HepG2 (cell line): ENCODE data around the gene PXDC1. TPM values are rescaled to one million over a fixed set of nuclear protein-coding genes. Genes with fewer than 3 reads are reported as not detected.

Source experiments
- CTCF ChIP-seq: sonication (generic); formaldehyde crosslinking; IDR thresholded peaks from 2 replicates; pipeline ENCODE4 v1.5.0; 2020; ENCODE audit warnings: mild to moderate bottlenecking, missing genetic modification reagents, moderate library complexity
- HDAC6 ChIP-seq: fragments of 200-600 bp; sonication (generic); IDR thresholded peaks from 2 replicates; pipeline ENCODE4 v1.7.0; 2017; ENCODE audit warnings: mild to moderate bottlenecking, antibody characterized with exemption, low read length, low read depth
- KDM1A ChIP-seq: IDR thresholded peaks from 2 replicates; pipeline ENCODE4 v1.6.1; 2016; ENCODE audit warnings: missing compliant biosample characterization
- PRMT3 ChIP-seq: sonication (generic); formaldehyde crosslinking; IDR thresholded peaks from 2 replicates; pipeline ENCODE4 v1.8.1; 2022; ENCODE audit warnings: low read depth, mild to moderate bottlenecking, moderate library complexity, missing genetic modification reagents, borderline replicate concordance
- RARA ChIP-seq: IDR thresholded peaks from 2 replicates; pipeline ENCODE4 v1.6.1; 2016; ENCODE audit warnings: missing genetic modification reagents, missing compliant biosample characterization
- REXO4 ChIP-seq: sonication (generic); formaldehyde crosslinking; IDR thresholded peaks from 2 replicates; pipeline ENCODE4 v1.8.0; 2022; ENCODE audit warnings: missing genetic modification reagents, mild to moderate bottlenecking, borderline replicate concordance
- SALL1 ChIP-seq: sonication (generic); formaldehyde crosslinking; IDR thresholded peaks from 2 replicates; pipeline ENCODE4 v1.8.0; 2022; ENCODE audit warnings: mild to moderate bottlenecking, missing genetic modification reagents
- SAP130 ChIP-seq: IDR thresholded peaks from 2 replicates; pipeline ENCODE4 v1.6.1; 2016; ENCODE audit warnings: low read depth
- ZFAT ChIP-seq: sonication (generic); formaldehyde crosslinking; conservative IDR thresholded peaks from 2 replicates; pipeline ENCODE4 v1.8.1; 2023; ENCODE audit warnings: missing genetic modification reagents, inconsistent platforms
- ZFX ChIP-seq: sonication (generic); formaldehyde crosslinking; IDR thresholded peaks from 2 replicates; pipeline ENCODE4 v1.4.0; 2020; ENCODE audit warnings: mild to moderate bottlenecking, low read depth, missing genetic modification reagents, moderate library complexity
- ZMAT5 ChIP-seq: sonication (generic); formaldehyde crosslinking; IDR thresholded peaks from 2 replicates; pipeline ENCODE4 v1.5.0; 2020; ENCODE audit warnings: mild to moderate bottlenecking, low read depth, missing genetic modification reagents, borderline replicate concordance
- ZNF138 ChIP-seq: sonication (generic); formaldehyde crosslinking; IDR thresholded peaks from 2 replicates; pipeline ENCODE4 v1.5.0; 2020; ENCODE audit warnings: mild to moderate bottlenecking, low read depth, missing genetic modification reagents
- ZNF317 ChIP-seq: sonication (generic); formaldehyde crosslinking; IDR thresholded peaks from 2 replicates; pipeline ENCODE4 v1.5.0; 2020; ENCODE audit warnings: mild to moderate bottlenecking, missing genetic modification reagents
- polyA plus RNA-seq, 8 experiments: library from polyadenylated mRNA; depleted of rRNA in 3 of 8; stranded (reverse) in 7 of 8; unstranded in 1 of 8; fragments of >200 nt; fragmentation: Illumina TruSeq in 4 of 8; extraction: Trizol in 4 of 8; gene quantifications; 2 replicates each; pipeline versions ENCODE4 v1.2.1 to v1.2.3, GENCODE V29; 2011 to 2016; ENCODE audit warnings: low read depth in 4 of 8, missing spikeins in 1 of 8, mixed read lengths in 1 of 8; ENCODE audit not compliant: insufficient read depth in 1 of 8
- total RNA-seq, 5 experiments: library from RNA; depleted of rRNA; stranded (reverse); fragments of >200 nt; fragmentation: Illumina TruSeq; extraction: Trizol; gene quantifications; 2 replicates each; pipeline ENCODE4 v1.2.3, GENCODE V29; 2016; ENCODE audit warnings: low read depth in 1 of 5
- TF ChIP-seq, protein P1 (sequence below): IDR thresholded peaks from 2 replicates; pipeline ENCODE4 v1.4.0; 2020; ENCODE audit warnings: mild to moderate bottlenecking, missing genetic modification reagents

Gene PXDC1
- total and polyA plus RNA-seq, 2 of the 13 experiments (the other 11 are each of a cell fraction or from before 2014, with no cell fraction given) = 32.4 to 34.7 TPM

DNA sequence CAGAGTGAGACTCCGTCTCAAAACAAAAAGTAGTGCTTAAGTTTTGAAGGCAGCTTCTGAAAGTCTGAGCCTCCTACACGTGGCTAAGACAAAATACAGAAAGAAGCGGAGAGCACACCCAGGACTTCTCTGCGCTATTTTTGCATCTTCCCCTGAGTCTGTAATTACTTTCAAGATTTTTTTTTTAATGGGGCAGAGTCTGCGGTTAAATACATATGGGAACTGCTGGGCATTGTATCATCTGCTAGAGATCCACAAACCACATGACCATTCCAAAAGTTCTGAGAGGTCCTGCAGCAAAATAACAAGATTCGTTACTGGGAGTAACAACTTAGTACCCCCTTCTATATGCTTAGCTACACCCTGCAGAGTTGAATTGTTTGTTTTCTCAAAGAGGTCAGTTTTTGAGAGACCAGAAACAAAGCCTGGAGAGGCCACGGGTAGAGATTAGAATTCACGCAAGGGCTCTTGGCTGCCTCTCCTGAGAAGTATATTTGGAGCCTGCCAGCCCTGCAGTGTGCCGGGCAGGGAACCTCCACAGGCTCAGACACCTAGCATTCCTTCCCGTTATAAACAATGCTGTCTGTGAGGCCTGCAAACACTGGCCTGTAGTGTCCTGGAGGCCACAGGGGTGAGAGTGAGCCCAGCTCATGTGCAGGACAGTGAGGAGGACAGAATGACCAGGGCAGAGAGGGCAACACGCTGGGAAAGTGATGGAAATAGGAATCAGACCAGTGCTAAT lies 49.5 kb upstream of the PXDC1 start (continued):
- no peak for TF ChIP-seq ZNF317 (CRISPR knock-in tag)
- peak; percentile 36; the same call in 1 of the 2 replicates for TF ChIP-seq SAP130 (CRISPR knock-in tag)
- 0 out of 2 replicates have a peak, but pooled peaks have one; percentile 33 for TF ChIP-seq RARA (CRISPR knock-in tag)
- no peak for TF ChIP-seq CTCF
- TF ChIP-seq PRMT3 (CRISPR knock-in tag) = no peak
- no peak for TF ChIP-seq REXO4 (CRISPR knock-in tag)
- no peak for TF ChIP-seq KDM1A (CRISPR knock-in tag)
- no peak for TF ChIP-seq ZNF138
- TF ChIP-seq ZMAT5 = no peak
- no peak for TF ChIP-seq ZFAT
- TF ChIP-seq ZFX (CRISPR knock-in tag) = peak; percentile 59
- TF ChIP-seq HDAC6 = no peak
- TF ChIP-seq SALL1 = peak; percentile 21; the same call in 1 of the 2 replicates
- TF ChIP-seq, protein P1, sequence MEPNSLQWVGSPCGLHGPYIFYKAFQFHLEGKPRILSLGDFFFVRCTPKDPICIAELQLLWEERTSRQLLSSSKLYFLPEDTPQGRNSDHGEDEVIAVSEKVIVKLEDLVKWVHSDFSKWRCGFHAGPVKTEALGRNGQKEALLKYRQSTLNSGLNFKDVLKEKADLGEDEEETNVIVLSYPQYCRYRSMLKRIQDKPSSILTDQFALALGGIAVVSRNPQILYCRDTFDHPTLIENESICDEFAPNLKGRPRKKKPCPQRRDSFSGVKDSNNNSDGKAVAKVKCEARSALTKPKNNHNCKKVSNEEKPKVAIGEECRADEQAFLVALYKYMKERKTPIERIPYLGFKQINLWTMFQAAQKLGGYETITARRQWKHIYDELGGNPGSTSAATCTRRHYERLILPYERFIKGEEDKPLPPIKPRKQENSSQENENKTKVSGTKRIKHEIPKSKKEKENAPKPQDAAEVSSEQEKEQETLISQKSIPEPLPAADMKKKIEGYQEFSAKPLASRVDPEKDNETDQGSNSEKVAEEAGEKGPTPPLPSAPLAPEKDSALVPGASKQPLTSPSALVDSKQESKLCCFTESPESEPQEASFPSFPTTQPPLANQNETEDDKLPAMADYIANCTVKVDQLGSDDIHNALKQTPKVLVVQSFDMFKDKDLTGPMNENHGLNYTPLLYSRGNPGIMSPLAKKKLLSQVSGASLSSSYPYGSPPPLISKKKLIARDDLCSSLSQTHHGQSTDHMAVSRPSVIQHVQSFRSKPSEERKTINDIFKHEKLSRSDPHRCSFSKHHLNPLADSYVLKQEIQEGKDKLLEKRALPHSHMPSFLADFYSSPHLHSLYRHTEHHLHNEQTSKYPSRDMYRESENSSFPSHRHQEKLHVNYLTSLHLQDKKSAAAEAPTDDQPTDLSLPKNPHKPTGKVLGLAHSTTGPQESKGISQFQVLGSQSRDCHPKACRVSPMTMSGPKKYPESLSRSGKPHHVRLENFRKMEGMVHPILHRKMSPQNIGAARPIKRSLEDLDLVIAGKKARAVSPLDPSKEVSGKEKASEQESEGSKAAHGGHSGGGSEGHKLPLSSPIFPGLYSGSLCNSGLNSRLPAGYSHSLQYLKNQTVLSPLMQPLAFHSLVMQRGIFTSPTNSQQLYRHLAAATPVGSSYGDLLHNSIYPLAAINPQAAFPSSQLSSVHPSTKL (CRISPR knock-in tag) = peak; percentile 22; the same call in 1 of the 2 replicates
